ELF-1 (cell line): ENCODE results near the gene PITPNC1.
"Not testable (repeated sequence)": the region's sequence is repeated elsewhere in the genome, so short reads cannot be mapped to it uniquely, and the experiment has no call there.

Experiments used
- DNase-seq: peaks from one replicate; pipeline ENCODE4 v3.0.0-alpha.2; 2016; ENCODE audit warnings: low read depth, low spot score

The PITPNC1 gene

DNA sequence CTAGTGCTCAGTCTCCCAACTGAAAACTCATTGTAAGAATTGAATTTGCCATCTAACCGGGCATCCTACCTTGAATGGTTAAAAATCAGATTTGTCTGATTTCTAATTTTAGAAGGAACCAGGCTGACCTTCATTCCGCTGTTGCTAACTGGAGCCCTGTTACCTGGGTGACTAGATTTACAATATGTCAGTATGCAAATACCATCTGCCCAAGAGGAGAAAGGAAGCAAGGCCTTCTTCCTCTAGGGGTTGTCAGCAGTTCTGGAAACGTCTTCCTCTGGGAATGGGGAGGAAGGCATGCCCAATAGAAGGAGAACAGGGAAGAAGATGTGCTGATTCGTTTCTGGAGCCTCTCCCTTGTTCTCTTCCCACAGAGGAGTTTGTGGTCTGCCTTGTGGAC lies 137.9 kb downstream of the PITPNC1 start:
- no peak for DNase-seq

- no peak for DNase-seq
Observed at GRCh38 chr17:67515490-67516083, 138.5 kb downstream of the PITPNC1 start.

- not testable (repeated sequence) for DNase-seq
Observed at GRCh38 chr17:67516571-67516970, 139.5 kb downstream of the PITPNC1 start.

- DNase-seq, result no peak
Observed at GRCh38 chr17:67517325-67517724, 140.2 kb downstream of the PITPNC1 start.

GRCh38 chr17:67518876-67519275 lies 141.8 kb downstream of the PITPNC1 start:
- no peak for DNase-seq

DNA sequence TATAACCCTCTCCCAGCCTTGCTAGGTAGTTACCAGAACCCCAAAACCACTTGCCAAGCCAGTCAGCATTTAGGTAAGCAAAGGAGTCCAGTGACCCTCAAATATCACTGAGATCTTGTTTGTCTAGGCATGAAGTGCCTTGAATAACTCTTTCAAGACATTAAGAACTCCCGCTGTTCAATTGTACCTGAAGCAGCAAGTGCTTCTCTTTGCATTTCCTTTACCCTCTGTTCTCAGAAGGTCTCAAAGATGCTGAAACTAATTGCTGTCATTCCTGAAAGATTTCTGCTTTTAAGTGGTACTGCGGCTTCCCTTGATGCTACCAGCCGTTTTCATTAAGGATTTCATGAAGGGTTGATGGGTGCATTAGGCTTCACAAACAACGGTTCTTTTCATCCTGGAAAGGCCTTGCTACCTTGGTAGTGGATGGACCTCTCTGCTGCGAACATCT lies 142.7 kb downstream of the PITPNC1 start:
- peak; percentile 54 for DNase-seq

DNA sequence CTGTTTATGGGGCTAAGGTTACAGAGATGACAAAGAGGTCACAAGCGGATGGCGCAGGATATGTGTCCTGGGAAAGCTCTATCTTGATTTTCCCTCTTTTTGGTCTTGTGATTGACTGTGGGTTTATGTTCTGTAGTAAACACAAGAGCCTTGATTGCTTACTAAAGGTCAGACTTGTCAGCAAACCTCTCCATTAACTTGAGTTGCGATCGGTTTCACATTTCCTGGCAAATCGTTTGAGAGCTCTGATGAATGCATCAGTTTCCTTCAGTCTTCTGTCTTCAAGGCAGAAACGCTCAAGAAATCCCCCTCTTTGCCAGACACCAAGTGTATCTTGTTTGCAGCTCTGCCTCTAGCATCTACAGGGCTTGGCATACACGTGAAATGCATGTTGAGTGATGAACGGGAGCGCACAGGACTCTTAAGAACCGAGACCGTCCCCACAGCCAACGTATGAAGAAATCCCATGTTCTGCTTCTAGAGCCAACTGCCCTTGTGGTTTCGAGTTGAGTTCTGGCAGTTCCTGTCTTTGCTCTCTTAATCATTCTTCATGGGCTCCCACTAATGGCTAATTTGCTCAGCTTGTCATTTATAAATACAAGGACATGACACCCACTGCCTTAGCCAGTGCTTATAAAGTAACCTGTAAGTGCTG lies 143.3 kb downstream of the PITPNC1 start:
- DNase-seq, result no peak

DNA sequence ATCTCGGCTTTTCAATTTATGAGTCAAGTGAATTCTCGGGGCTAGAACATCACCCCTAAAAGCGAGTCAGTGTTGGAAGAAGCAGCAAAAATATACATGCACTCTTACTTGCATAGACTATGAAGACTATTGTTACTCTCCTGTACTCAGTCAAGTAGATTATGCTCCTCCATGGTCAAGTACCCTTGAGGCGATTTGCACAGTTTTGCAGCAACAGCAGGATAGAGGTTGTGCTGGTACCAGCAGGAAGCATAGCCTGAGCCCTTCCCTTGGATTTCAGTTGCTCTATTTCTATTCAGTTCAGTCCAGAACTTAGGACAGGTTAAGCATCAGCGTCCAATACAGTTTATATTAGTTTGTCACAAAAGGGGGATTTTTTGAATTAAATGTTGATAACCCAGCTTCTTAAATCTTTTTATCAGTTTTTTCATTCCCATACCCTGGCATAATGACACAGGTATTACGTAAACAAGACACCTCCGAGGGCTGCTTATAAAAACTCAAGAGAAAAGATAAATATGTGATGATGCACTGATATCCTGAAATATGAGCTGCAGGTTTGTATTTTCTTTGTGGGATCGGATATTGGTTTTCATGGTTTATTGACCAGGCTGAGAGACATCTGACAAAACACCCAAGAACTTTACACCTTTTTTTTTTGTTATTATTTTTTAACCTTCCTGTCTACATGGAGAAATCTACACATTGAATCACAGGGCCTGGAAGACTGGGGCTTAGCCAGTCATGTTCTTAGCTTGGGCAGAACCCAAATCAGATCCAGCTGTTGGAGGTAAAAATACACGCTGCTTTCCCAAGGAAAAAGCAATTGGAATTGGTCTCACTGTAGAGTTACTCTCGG lies 144.1 kb downstream of the PITPNC1 start:
- DNase-seq, result no peak

DNA sequence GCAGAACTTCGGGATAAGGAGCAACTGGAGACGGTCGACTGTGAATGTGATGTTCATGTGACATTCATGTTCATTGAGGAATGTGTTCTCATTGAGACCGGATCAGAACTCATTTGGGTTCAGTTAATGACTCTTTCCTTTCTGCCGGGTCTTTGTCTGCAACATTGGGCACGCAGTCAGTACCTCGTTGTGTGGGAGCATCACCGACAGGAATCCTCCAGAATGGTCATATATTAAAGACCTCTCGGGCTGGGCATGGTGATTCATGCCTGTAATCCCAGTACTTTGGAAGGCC lies 144.6 kb downstream of the PITPNC1 start:
- DNase-seq, result no peak

GRCh38 chr17:67523101-67523500 lies 146.0 kb downstream of the PITPNC1 start:
- no peak for DNase-seq

DNA sequence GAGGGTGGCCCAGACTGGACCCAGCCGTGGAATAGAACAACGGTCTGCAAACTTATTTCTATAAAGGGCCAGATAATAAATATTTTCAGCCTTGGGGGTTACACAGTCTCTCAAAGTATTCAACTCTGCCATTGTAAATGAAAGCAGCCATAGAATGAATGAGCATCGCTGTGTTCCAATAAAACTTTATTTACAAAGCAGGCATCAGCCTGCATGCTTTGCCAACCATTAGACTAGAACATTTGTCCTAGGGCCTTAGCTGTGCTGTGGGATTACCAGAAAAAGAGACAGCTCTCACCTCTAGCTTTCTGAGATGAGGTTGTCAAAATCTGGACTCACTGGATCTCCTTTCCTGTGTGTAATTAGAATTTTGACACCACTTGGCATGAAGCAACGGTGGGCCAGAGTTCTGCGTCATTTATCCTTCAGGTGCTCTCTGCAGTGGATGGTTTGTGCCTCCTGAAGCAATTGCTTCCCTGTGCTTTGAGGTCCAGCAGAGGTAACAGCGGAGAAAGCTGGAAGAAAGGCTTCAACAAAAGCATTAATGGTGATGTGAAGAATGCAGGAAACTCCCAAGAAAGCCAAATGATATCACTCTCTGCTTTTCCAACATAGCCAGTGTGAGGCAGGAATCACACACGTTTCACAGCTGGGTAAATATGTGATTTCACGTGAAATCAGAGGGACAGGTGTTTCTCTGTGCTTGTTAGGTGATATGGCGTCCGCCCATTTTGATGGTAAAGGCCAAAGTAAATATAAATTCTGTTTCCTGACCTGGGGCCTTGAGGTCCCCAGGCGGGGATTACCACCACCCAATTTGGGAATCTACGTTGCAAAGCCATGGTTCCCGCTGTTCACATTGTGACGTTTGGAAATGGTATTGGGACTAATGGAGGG lies 148.4 kb downstream of the PITPNC1 start:
- no peak for DNase-seq

DNA sequence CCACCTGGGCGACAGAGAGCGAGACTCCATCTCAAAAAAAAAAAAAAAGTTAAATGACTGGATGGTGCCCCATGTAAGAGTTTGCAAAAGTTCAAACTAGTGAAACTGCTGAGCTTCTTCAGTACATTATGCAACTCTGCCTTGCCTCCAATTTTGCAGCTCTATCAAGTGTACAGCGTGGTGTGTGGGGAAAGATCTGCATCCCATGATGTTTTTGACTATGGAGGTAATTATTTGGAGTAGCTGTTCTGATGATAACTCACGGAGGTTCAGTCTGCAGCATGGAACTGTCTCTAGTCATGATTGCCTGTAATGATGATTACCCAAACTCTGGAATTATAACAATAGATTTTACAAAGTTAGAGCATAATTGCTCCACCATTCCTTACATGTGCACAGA lies 149.6 kb downstream of the PITPNC1 start:
- no peak for DNase-seq

DNA sequence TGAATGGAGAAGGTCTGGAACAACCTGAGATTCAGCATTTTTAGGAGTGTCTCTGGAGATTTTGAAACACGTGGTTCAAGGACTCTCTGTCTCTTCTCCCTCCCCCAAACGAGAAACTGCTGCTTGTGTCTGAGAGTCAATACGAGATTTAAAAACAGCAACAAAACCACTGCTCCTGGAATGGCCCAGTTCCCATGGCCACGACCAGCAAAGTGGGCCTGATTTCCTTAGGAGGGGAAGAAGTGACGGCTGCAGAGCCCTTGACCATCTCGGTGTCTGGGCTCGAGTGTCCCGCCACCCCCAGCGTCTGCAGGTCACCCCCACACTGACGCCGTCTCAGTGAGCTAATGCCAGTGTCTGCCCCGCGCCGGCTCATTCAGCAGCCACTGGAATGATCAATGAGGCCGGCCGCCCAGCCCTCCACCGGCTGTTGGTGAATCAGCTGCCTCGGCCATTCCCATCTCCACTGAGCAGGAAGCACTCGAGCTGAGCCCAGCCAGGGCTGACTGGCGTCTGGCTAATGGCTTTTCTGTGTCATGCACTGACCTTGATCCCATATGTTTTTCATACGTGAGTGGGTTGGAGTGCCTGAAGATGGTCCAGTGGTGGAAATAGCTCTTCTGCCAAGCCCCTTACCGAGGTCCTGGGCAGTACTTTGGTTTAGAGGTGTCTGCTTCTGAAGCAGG lies 151.8 kb downstream of the PITPNC1 start:
- DNase-seq, result peak; percentile 90

DNA sequence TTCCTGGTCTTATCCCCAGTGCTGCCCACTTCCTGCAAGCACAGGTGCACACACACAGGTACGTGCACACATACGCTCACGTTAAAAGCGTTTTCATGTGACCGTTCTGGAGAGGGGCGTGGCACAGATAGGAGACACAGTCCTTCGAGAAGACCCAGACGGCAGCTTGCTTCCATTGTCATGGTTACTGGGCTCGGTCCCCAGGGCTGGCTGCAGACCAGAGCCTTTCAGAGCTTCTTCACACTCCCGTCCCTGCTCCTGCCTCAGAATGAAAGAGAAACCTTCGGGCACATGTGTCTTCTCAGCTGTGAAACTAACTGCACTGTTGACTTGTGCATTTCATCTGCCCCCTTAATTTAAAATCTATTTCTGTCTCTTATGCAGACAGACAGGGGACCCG lies 154.2 kb downstream of the PITPNC1 start:
- DNase-seq, result peak; percentile 47

DNA sequence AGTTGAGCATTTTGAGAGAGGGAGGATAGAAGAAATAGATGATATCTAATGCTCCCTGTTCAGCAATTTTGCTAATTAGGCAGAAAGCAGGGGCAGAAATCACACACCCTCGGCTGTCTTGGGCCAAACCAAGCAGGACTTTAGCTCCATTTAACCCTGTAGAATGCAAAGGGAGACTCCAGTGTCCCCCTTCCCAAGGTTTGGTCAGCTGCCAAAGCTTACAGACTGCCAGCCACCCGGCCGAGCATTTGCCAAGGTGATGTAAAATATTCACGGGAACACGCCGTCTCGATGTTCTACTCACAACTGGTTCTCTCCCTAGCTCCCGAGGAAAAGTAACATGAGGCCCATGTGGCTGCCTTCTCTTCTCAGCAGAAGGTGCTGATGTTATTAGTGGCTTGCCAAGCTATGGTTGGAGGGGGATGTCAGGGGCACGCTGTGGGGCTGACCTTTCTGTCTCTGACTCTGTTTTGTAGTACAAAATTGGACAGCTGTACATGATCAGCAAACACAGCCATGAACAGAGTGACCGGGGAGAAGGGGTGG lies 155.3 kb downstream of the PITPNC1 start:
- no peak for DNase-seq

DNA sequence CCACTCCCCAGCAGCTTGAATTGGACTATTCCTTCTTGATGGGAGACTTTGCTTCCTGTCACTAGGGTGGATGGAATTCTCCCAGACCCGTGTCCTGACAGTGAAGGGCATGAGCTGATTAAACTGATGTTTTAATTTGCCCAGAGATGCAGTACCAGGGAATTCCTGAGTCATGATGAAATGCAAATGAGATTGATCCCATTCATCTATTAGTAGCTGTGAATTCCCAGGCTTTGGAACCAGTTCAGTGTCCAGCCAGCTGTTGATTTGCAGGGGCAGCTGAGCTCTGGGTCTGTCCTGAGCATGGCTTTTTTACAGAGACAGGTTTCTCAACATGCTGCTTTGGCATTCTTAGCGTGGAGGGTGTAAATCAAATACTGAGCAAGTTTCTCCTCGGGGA lies 157.9 kb downstream of the PITPNC1 start:
- no peak for DNase-seq

GRCh38 chr17:67542219-67543114 lies 165.4 kb downstream of the PITPNC1 start:
- DNase-seq, result no peak

- DNase-seq, result no peak
Observed at GRCh38 chr17:67544364-67544955, 167.4 kb downstream of the PITPNC1 start.
